Activated CD8-positive, alpha-beta T cell treated with anti-CD3 and anti-CD28 coated beads for 36 hours (primary cell): ENCODE measurements around the gene CREBL2. TPM values are rescaled to one million over a fixed set of nuclear protein-coding genes. Genes with fewer than 3 reads are reported as not detected.

Experiments
- ATAC-seq: fragments of 200-7000 bp; cut with Tn5 transposase; one replicate; pipeline ENCODE4 v1.10.0; 2021; ENCODE audit warnings: mild to moderate bottlenecking, moderate library complexity
- CTCF ChIA-PET: fragments of 350-600 bp; sonication (Branson Sonifier 250); formaldehyde crosslinking; loops from one replicate; lab custom pipeline; 2021; ENCODE audit warnings: antibody characterized with exemption; lab: Charles Lee
- POLR2A ChIA-PET: fragments of 350-600 bp; sonication (Branson Sonifier 250); formaldehyde crosslinking; loops from one replicate; lab custom pipeline; 2021; ENCODE audit warnings: antibody characterized with exemption; lab: Charles Lee
- DNase-seq: peaks from one replicate; pipeline ENCODE4 v3.0.0-alpha.2; 2020
- H3K27ac Mint-ChIP-seq: one replicate; pipeline ENCODE4 v1.8.0; 2021; ENCODE audit warnings: mild to moderate bottlenecking, mixed read lengths
- H3K27me3 Mint-ChIP-seq: one replicate; pipeline ENCODE4 v1.8.0; 2021; ENCODE audit warnings: mixed read lengths
- H3K36me3 Mint-ChIP-seq: one replicate; pipeline ENCODE4 v1.8.0; 2021; ENCODE audit warnings: low read depth, mixed read lengths
- H3K4me1 Mint-ChIP-seq: one replicate; pipeline ENCODE4 v1.8.0; 2021; ENCODE audit warnings: low read depth, mixed read lengths
- H3K4me3 Mint-ChIP-seq: one replicate; pipeline ENCODE4 v1.8.0; 2021; ENCODE audit warnings: mild to moderate bottlenecking, moderate library complexity, mixed read lengths
- H3K9me3 Mint-ChIP-seq: one replicate; pipeline ENCODE4 v1.8.0; 2021; ENCODE audit warnings: mixed read lengths
- intact Hi-C: fragments of 100-400 bp; cut with micrococcal nuclease; formaldehyde crosslinking; loops from one replicate; pipeline ENCODE4 v1.10.0; 2022
- total RNA-seq, 2 experiments: library from RNA; stranded (reverse); gene quantifications; one replicate each; pipeline ENCODE4 v1.2.3, GENCODE V29; 2021
- TF ChIP-seq, protein P1 (sequence below): fragments of 200-600 bp; IDR thresholded peaks from one replicate; pipeline ENCODE4 v1.8.0; 2022; ENCODE audit warnings: antibody characterized with exemption, mild to moderate bottlenecking

Gene CREBL2
- total RNA-seq, 2 experiments from 2014 or later = 12.7 to 14.9 TPM

DNA sequence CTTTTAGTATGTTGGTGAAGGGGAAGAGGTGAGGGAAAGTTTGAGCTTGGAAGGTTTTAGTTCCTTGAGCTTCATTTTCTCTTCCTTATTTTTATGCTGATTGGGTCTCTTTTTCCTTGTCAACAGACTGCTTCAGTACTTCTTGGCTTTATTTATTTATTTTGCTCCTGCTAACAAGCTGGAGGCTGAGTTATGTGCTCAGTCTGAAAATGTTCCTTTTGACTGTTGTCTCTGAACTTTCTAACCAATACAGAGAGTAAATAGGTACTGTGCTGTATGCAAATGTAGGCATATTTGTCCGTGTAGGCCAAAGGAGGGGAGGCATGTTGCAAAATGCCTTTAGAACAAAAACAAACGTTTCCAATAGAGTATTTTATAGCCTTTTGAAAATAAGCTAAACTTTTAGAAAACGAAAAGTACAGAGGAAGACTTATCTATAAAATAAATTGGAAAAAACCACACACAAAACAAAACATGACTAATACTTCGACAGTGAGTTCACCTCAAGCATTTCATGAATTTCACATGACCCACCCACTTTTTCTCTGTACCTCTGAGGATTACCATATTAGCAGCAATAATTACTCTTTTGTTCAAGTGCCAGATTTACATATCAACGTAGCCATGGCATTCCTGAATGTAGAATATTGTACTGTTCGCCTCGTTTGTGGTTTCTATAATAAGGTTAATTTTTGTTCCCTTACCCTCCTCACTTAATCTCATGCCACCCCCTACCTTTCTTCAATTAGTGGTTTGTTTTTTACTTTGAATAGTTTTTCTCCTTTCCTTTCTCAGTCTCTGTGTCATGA is 4.7 kb upstream of the CREBL2 start:
- Mint-ChIP-seq H3K27ac (peak overlapping the region; percentile 51), H3K4me3 (peak overlapping the region; percentile 3), H3K36me3 (no peaks in the 10 kb centered on the region), H3K27me3 (no peaks in the 10 kb centered on the region), H3K9me3 (no peaks in the 10 kb centered on the region), H3K4me1 (peaks cover 31% of the 10 kb centered on the region)
- TF ChIP-seq, protein P1, sequence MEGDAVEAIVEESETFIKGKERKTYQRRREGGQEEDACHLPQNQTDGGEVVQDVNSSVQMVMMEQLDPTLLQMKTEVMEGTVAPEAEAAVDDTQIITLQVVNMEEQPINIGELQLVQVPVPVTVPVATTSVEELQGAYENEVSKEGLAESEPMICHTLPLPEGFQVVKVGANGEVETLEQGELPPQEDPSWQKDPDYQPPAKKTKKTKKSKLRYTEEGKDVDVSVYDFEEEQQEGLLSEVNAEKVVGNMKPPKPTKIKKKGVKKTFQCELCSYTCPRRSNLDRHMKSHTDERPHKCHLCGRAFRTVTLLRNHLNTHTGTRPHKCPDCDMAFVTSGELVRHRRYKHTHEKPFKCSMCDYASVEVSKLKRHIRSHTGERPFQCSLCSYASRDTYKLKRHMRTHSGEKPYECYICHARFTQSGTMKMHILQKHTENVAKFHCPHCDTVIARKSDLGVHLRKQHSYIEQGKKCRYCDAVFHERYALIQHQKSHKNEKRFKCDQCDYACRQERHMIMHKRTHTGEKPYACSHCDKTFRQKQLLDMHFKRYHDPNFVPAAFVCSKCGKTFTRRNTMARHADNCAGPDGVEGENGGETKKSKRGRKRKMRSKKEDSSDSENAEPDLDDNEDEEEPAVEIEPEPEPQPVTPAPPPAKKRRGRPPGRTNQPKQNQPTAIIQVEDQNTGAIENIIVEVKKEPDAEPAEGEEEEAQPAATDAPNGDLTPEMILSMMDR = no peak
- intact Hi-C loops = no loop called here
- peak; percentile 19 for ATAC-seq
- ChIA-PET CTCF (interaction anchor here (1.1 to 1.2 kb wide), 5 partner anchors 39 to 278 kb away, joined by 3 to 7 read pairs (median 3); partner anchors contain the start of gene DUSP16), POLR2A (interaction anchor here (0.9 kb wide), 1 partner anchor 44 kb away, joined by 3 read pairs; the partner anchor contains the start of gene DUSP16)
- DNase-seq = no peak

- H3K36me3 Mint-ChIP-seq = peaks cover under 1% of the 10 kb centered on the region
- H3K27me3 Mint-ChIP-seq = no peaks in the 10 kb centered on the region
- DNase-seq (peak; percentile 35), ATAC-seq (no peak)
- TF ChIP-seq, protein P1 = no peak
- ChIA-PET POLR2A (interaction anchor here (0.9 kb wide), 1 partner anchor 232 kb away, joined by 4 read pairs; no protein-coding TSS in a partner anchor), CTCF (interaction anchor here (0.7 to 1.2 kb wide), 3 partner anchors 12 to 224 kb away, joined by 3 read pairs; no protein-coding TSS in a partner anchor)
- no peak overlapping the region for H3K4me3 Mint-ChIP-seq
- peaks cover 38% of the 10 kb centered on the region for H3K4me1 Mint-ChIP-seq
- H3K27ac Mint-ChIP-seq = peak overlapping the region; percentile 43
- intact Hi-C loops = no loop called here
- no peaks in the 10 kb centered on the region for H3K9me3 Mint-ChIP-seq
These were observed 3.1 kb upstream of the CREBL2 start for GRCh38 chr12:12608557-12608957.

GRCh38 chr12:12609692-12610091 is 2.0 kb upstream of the CREBL2 start:
- H3K9me3 Mint-ChIP-seq = no peaks in the 10 kb centered on the region
- TF ChIP-seq, protein P1 = no peak
- ChIA-PET POLR2A (interaction anchor here (0.6 kb wide), 1 partner anchor 54 kb away, joined by 3 read pairs; no protein-coding TSS in a partner anchor), CTCF (no interaction called here)
- H3K36me3 Mint-ChIP-seq = peaks cover 6% of the 10 kb centered on the region
- no peaks in the 10 kb centered on the region for H3K27me3 Mint-ChIP-seq
- H3K4me1 Mint-ChIP-seq = peaks cover 44% of the 10 kb centered on the region
- peak overlapping the region; percentile 46 for H3K27ac Mint-ChIP-seq
- intact Hi-C loops = loop anchor here (5.0 kb wide), 1 partner anchor 88 kb away; the partner anchor contains the start of gene GPR19
- no peak for ATAC-seq
- H3K4me3 Mint-ChIP-seq = no peak overlapping the region
- DNase-seq = no peak

- no peaks in the 10 kb centered on the region for H3K9me3 Mint-ChIP-seq
- H3K27ac Mint-ChIP-seq = peak overlapping the region; percentile 99
- DNase-seq (no peak), ATAC-seq (no peak)
- ChIA-PET CTCF (interaction anchor here (1.0 kb wide), 1 partner anchor 35 kb away, joined by 3 read pairs; no protein-coding TSS in a partner anchor), POLR2A (interaction anchor here (1.2 kb wide), 1 partner anchor 253 kb away, joined by 4 read pairs; no protein-coding TSS in a partner anchor)
- no peaks in the 10 kb centered on the region for H3K27me3 Mint-ChIP-seq
- H3K4me1 Mint-ChIP-seq = peaks cover 50% of the 10 kb centered on the region
- intact Hi-C loops = loop anchor here (5.0 kb wide), 1 partner anchor 87 kb away; the partner anchor contains the start of gene GPR19
- H3K4me3 Mint-ChIP-seq = peak overlapping the region; percentile 83
- H3K36me3 Mint-ChIP-seq = peaks cover 8% of the 10 kb centered on the region
- TF ChIP-seq, protein P1 = no peak
These were observed 965 bp upstream of the CREBL2 start for GRCh38 chr12:12610711-12611110.
